ENCODE data around the gene EML6. TPM values are rescaled to one million over a fixed set of nuclear protein-coding genes. Genes with fewer than 3 reads are reported as not detected.
"Not testable (repeated sequence)": the region's sequence is repeated elsewhere in the genome, so short reads cannot be mapped to it uniquely, and the experiment has no call there.

EML6 gene
- total and polyA plus RNA-seq, 2 of the 8 experiments (the other 6 are each of a cell fraction or from before 2014, with no cell fraction given) = 1.2 to 1.6 TPM

- no peak for TF ChIP-seq ATF2 (IDR thresholded peaks at IDR 0.05; ENCODE audit: low read length)
- no peak for TF ChIP-seq TEAD4 (IDR thresholded peaks at IDR 0.05; ENCODE audit: low read depth, low read length)
- TF ChIP-seq CBX8 (IDR thresholded peaks at IDR 0.05; ENCODE audit: borderline replicate concordance, low read depth, low read length) = no peak
Measured at GRCh38 chr2:54840559-54841468, 117.4 kb downstream of the EML6 start (continued).

- H3K4me2 ChIP-seq (ENCODE audit: insufficient read depth in 1 of 2, low read depth in 2 of 2, low read length in 2 of 2); H3K23ac ChIP-seq (ENCODE audit: insufficient read length); H3K4me1 ChIP-seq (replicated peaks in 1 of 4; ENCODE audit: control insufficient read depth in 3 of 4, insufficient read depth in 4 of 4, low read length in 3 of 4); FAIRE-seq; H2BK15ac ChIP-seq (ENCODE audit: low read length); H4K20me1 ChIP-seq (replicated peaks in 1 of 2; ENCODE audit: control insufficient read depth in 1 of 2, insufficient read depth in 2 of 2, low read length in 2 of 2); H3K4ac ChIP-seq (replicated peaks; ENCODE audit: insufficient read length, low read depth, low read length); POLR2A ChIA-PET (ENCODE audit: partially characterized antibody); H2AFZ ChIP-seq (ENCODE audit: low read length); H3K18ac ChIP-seq (ENCODE audit: extremely low read depth, low read length); H3K9me3 ChIP-seq (ENCODE audit: insufficient read depth in 2 of 2, low read depth in 1 of 2, low read length in 1 of 2); H3K36me3 ChIP-seq (ENCODE audit: control insufficient read depth in 2 of 4, insufficient read depth in 4 of 4, low read length in 3 of 4); H4K5ac ChIP-seq (ENCODE audit: insufficient read length, low read depth, low read length); DNase-seq (ENCODE audit: low read depth in 1 of 2, low spot score in 2 of 2); H3K56ac ChIP-seq (replicated peaks; ENCODE audit: insufficient read length, low read depth, low read length); H3K4me3 ChIP-seq (ENCODE audit: extremely low read depth in 1 of 4, insufficient read depth in 2 of 4, low read depth in 3 of 4, low read length in 4 of 4); H3K9ac ChIP-seq (replicated peaks in 1 of 4; ENCODE audit: extremely low read depth in 1 of 4, low read depth in 3 of 4, low read length in 3 of 4); H3K23me2 ChIP-seq (ENCODE audit: low read depth, low read length); H4K91ac ChIP-seq (replicated peaks; ENCODE audit: insufficient read length, low read length); H4K8ac ChIP-seq (ENCODE audit: extremely low read depth, insufficient read depth, low read length); H3K14ac ChIP-seq (ENCODE audit: insufficient read length); H2BK5ac ChIP-seq (ENCODE audit: low read depth, low read length); H3K79me1 ChIP-seq (ENCODE audit: low read depth, low read length); H2AK5ac ChIP-seq (ENCODE audit: low read depth, low read length); H3K27me3 ChIP-seq (replicated peaks in 1 of 4; ENCODE audit: control insufficient read depth in 3 of 4, extremely low read depth in 1 of 4, insufficient read depth in 3 of 4, low read length in 3 of 4); H2BK20ac ChIP-seq (ENCODE audit: low read length); H3K27ac ChIP-seq (ENCODE audit: low read depth, low read length); H2BK12ac ChIP-seq (ENCODE audit: low read depth, low read length); H3K79me2 ChIP-seq (ENCODE audit: control insufficient read depth in 1 of 2, insufficient read depth in 2 of 2, low read length in 2 of 2); H2BK120ac ChIP-seq (replicated peaks; ENCODE audit: low read depth, low read length): not testable (repeated sequence)
- CTCF ChIA-PET (ENCODE audit: partially characterized antibody) = interaction anchor here (1.0 to 4.7 kb wide), 8 partner anchors 13 to 137 kb away, joined by 3 to 31 read pairs (median 5); no protein-coding TSS in a partner anchor
- WGBS, 2 experiments (ENCODE audit: extremely low coverage in 1 of 2, insufficient coverage in 1 of 2, insufficient read length in 1 of 2, insufficient replicate concordance in 2 of 2, low coverage in 1 of 2, low lambda C conversion rate in 2 of 2, missing lambda C conversion rate in 1 of 2) = 93% methylated on average over 10 of the region's 10 CpGs; no CpG with 5 or more reads in 1 of the 2 experiments
Measured at GRCh38 chr2:54841500-54841899, 118.0 kb downstream of the EML6 start.
